Neural cell (in vitro differentiated cells): ENCODE data around the gene SMAD1.

ENCODE experiments used
- CTCF ChIP-seq: fragments of 450-650 bp; IDR thresholded peaks from 2 replicates; pipeline ENCODE4 v1.5.1; 2014; ENCODE audit warnings: antibody characterized with exemption, mild to moderate bottlenecking, moderate library complexity; ENCODE audit not compliant: poor library complexity, severe bottlenecking
- POLR2AphosphoS5 ChIP-seq: IDR thresholded peaks from 2 replicates; pipeline ENCODE4 v1.6.1; 2012
- SMC3 ChIP-seq: fragments of 450-650 bp; conservative IDR thresholded peaks from 2 replicates; pipeline ENCODE4 v1.6.1; 2014; ENCODE audit warnings: antibody characterized with exemption, mild to moderate bottlenecking, moderate library complexity; ENCODE audit not compliant: poor library complexity
- TAF1 ChIP-seq: IDR thresholded peaks from 2 replicates; pipeline ENCODE4 v1.6.1; 2012; ENCODE audit warnings: low read depth

- TF ChIP-seq CTCF: no peak
- TF ChIP-seq SMC3: no peak
- TF ChIP-seq POLR2AphosphoS5: no peak
- TF ChIP-seq TAF1: no peak
These were observed 51.3 kb downstream of the SMAD1 start for GRCh38 chr4:145533001-145533400.
